HepG2 (cell line): ENCODE measurements around the gene IFIT1B. TPM values are rescaled to one million over a fixed set of nuclear protein-coding genes. Genes with fewer than 3 reads are reported as not detected.

Source experiments
- BCLAF1 ChIP-seq: fragments of 450-650 bp; IDR thresholded peaks from 2 replicates; pipeline ENCODE4 v1.6.1; 2017; ENCODE audit warnings: mild to moderate bottlenecking
- ETV5 ChIP-seq: IDR thresholded peaks from 2 replicates; pipeline ENCODE4 v1.6.1; 2018; ENCODE audit warnings: missing biosample characterization, missing genetic modification reagents, inconsistent platforms, borderline replicate concordance
- FLYWCH1 ChIP-seq: sonication (generic); formaldehyde crosslinking; IDR thresholded peaks from 2 replicates; pipeline ENCODE4 v1.8.1; 2023; ENCODE audit warnings: mild to moderate bottlenecking, missing genetic modification reagents
- GATAD1 ChIP-seq: IDR thresholded peaks from 2 replicates; pipeline ENCODE4 v1.6.1; 2016; ENCODE audit warnings: missing genetic modification reagents, missing compliant biosample characterization
- GFI1 ChIP-seq: sonication (generic); formaldehyde crosslinking; IDR thresholded peaks from 2 replicates; pipeline ENCODE4 v1.5.0; 2020; ENCODE audit warnings: missing genetic modification reagents, mild to moderate bottlenecking, borderline replicate concordance
- HES4 ChIP-seq: sonication (generic); formaldehyde crosslinking; IDR thresholded peaks from 2 replicates; pipeline ENCODE4 v1.9.0; 2021; ENCODE audit warnings: mild to moderate bottlenecking, missing genetic modification reagents, borderline replicate concordance
- HNF1A ChIP-seq, 2 experiments: sonication (generic) in 1 of 2; formaldehyde crosslinking in 1 of 2; IDR thresholded peaks; 2 replicates each; pipeline versions ENCODE4 v1.4.0 to v1.6.1; 2016 to 2020; ENCODE audit warnings: borderline replicate concordance in 1 of 2, low read depth in 1 of 2, mild to moderate bottlenecking in 1 of 2, missing genetic modification reagents in 1 of 2
- MED8 ChIP-seq: sonication (generic); formaldehyde crosslinking; IDR thresholded peaks from 2 replicates; pipeline ENCODE4 v1.8.1; 2023; ENCODE audit warnings: mild to moderate bottlenecking, missing genetic modification reagents; ENCODE audit not compliant: insufficient replicate concordance
- MTA1 ChIP-seq: sonication (generic); formaldehyde crosslinking; IDR thresholded peaks from 2 replicates; pipeline ENCODE4 v1.4.0; 2020; ENCODE audit warnings: missing genetic modification reagents, mild to moderate bottlenecking, borderline replicate concordance
- NFKB2 ChIP-seq: sonication (generic); formaldehyde crosslinking; IDR thresholded peaks from 2 replicates; pipeline ENCODE4 v1.4.0; 2020; ENCODE audit warnings: missing genetic modification reagents, borderline replicate concordance
- PRMT3 ChIP-seq: sonication (generic); formaldehyde crosslinking; IDR thresholded peaks from 2 replicates; pipeline ENCODE4 v1.8.1; 2022; ENCODE audit warnings: low read depth, mild to moderate bottlenecking, moderate library complexity, missing genetic modification reagents, borderline replicate concordance
- SRSF4 ChIP-seq: fragments of 200-400 bp; formaldehyde crosslinking; IDR thresholded peaks from one replicate; pipeline ENCODE4 v1.6.1; 2018; ENCODE audit warnings: mild to moderate bottlenecking, low read depth, low read length, moderate library complexity; ENCODE audit not compliant: poor library complexity, severe bottlenecking
- TARDBP ChIP-seq: sonication (generic); formaldehyde crosslinking; IDR thresholded peaks from 2 replicates; pipeline ENCODE4 v1.8.0; 2022; ENCODE audit warnings: mild to moderate bottlenecking, missing genetic modification reagents
- ZBTB3 ChIP-seq: sonication (generic); formaldehyde crosslinking; IDR thresholded peaks from 2 replicates; pipeline ENCODE4 v1.4.0; 2020; ENCODE audit warnings: low read depth, mild to moderate bottlenecking, moderate library complexity, missing genetic modification reagents, borderline replicate concordance
- ZNF530 ChIP-seq: sonication (generic); formaldehyde crosslinking; IDR thresholded peaks from 2 replicates; pipeline ENCODE4 v1.5.0; 2020; ENCODE audit warnings: low read depth, mild to moderate bottlenecking, missing genetic modification reagents
- ZNF547 ChIP-seq: sonication (generic); formaldehyde crosslinking; IDR thresholded peaks from 2 replicates; pipeline ENCODE4 v1.5.1; 2020; ENCODE audit warnings: mild to moderate bottlenecking, missing genetic modification reagents
- ZNF687 ChIP-seq: sonication (generic); formaldehyde crosslinking; IDR thresholded peaks from 2 replicates; pipeline ENCODE4 v1.5.1; 2020; ENCODE audit warnings: mild to moderate bottlenecking, missing genetic modification reagents, moderate library complexity
- ZZZ3 ChIP-seq: sonication (generic); formaldehyde crosslinking; IDR thresholded peaks from 2 replicates; pipeline ENCODE4 v1.4.0; 2020; ENCODE audit warnings: missing genetic modification reagents, mild to moderate bottlenecking, borderline replicate concordance
- polyA plus RNA-seq, 8 experiments: library from polyadenylated mRNA; depleted of rRNA in 3 of 8; stranded (reverse) in 7 of 8; unstranded in 1 of 8; fragments of >200 nt; fragmentation: Illumina TruSeq in 4 of 8; extraction: Trizol in 4 of 8; gene quantifications; 2 replicates each; pipeline versions ENCODE4 v1.2.1 to v1.2.3, GENCODE V29; 2011 to 2016; ENCODE audit warnings: low read depth in 4 of 8, missing spikeins in 1 of 8, mixed read lengths in 1 of 8; ENCODE audit not compliant: insufficient read depth in 1 of 8
- total RNA-seq, 5 experiments: library from RNA; depleted of rRNA; stranded (reverse); fragments of >200 nt; fragmentation: Illumina TruSeq; extraction: Trizol; gene quantifications; 2 replicates each; pipeline ENCODE4 v1.2.3, GENCODE V29; 2016; ENCODE audit warnings: low read depth in 1 of 5

The IFIT1B gene
- total and polyA plus RNA-seq, 2 of the 13 experiments (the other 11 are each of a cell fraction or from before 2014, with no cell fraction given), result not detected

GRCh38 chr10:89332123-89332633 lies 45.7 kb upstream of the IFIT1B start (continued):
- peak; percentile 50; the same call in 1 of the 2 replicates for TF ChIP-seq HNF1A (IDR thresholded peaks at IDR 0.05; ENCODE audit: low read depth)
- TF ChIP-seq HNF1A (CRISPR knock-in tag; IDR thresholded peaks at IDR 0.05; ENCODE audit: borderline replicate concordance), result peak; percentile 66; the same call in 1 of the 2 replicates
- TF ChIP-seq ZBTB3, result no peak
- no peak for TF ChIP-seq ZNF687
- TF ChIP-seq GFI1 (CRISPR knock-in tag), result no peak
- TF ChIP-seq MED8 (CRISPR knock-in tag), result no peak
- TF ChIP-seq MTA1 (CRISPR knock-in tag), result no peak
- TF ChIP-seq TARDBP (CRISPR knock-in tag), result peak; percentile 40; the same call in 1 of the 2 replicates
- no peak for TF ChIP-seq SRSF4
- no peak for TF ChIP-seq HES4 (CRISPR knock-in tag)
- no peak for TF ChIP-seq BCLAF1
- no peak for TF ChIP-seq GATAD1
- TF ChIP-seq FLYWCH1 (CRISPR knock-in tag), result no peak
- no peak for TF ChIP-seq NFKB2 (CRISPR knock-in tag)
- no peak for TF ChIP-seq ZNF547 (CRISPR knock-in tag)
- TF ChIP-seq ETV5 (CRISPR knock-in tag), result no peak
- TF ChIP-seq ZZZ3, result no peak
- TF ChIP-seq PRMT3 (CRISPR knock-in tag), result no peak
- no peak for TF ChIP-seq ZNF530
